GM23338 (cell line): Measurements from ENCODE around the gene PPP2R5E. TPM values are rescaled to one million over a fixed set of nuclear protein-coding genes. Genes with fewer than 3 reads are reported as not detected.

Experiments
- ATAC-seq: fragments of 200-7000 bp; cut with Tn5 transposase; 3 replicates; pipeline ENCODE4 v1.9.1; 2020
- DNase-seq: peaks from one replicate; pipeline ENCODE4 v3.0.0-alpha.2; 2015; ENCODE audit warnings: low spot score
- H2AFZ ChIP-seq: fragments of 200-600 bp; sonication (generic); 2 replicates; pipeline ENCODE4 v1.8.0; 2016; ENCODE audit warnings: antibody characterized with exemption, mild to moderate bottlenecking, moderate library complexity
- H3F3A ChIP-seq: fragments of 200-600 bp; sonication (generic); replicated peaks from 2 replicates; pipeline ENCODE4 v1.8.0; 2017; ENCODE audit warnings: antibody characterized with exemption, mixed run types, low read depth
- H3K27ac ChIP-seq: fragments of 200-600 bp; sonication (generic); 2 replicates; pipeline ENCODE4 v1.6.1; 2016; ENCODE audit warnings: low read depth
- H3K27me3 ChIP-seq: fragments of 200-600 bp; sonication (generic); 2 replicates; pipeline ENCODE4 v1.8.0; 2016; ENCODE audit warnings: mild to moderate bottlenecking, mixed run types, moderate library complexity; ENCODE audit not compliant: insufficient read depth
- H3K36me3 ChIP-seq: fragments of 200-600 bp; sonication (generic); 2 replicates; pipeline ENCODE4 v1.8.0; 2016; ENCODE audit warnings: mild to moderate bottlenecking; ENCODE audit not compliant: insufficient read depth
- H3K4me1 ChIP-seq: fragments of 200-600 bp; sonication (generic); 2 replicates; pipeline ENCODE4 v1.8.0; 2016; ENCODE audit warnings: mild to moderate bottlenecking, moderate library complexity; ENCODE audit not compliant: insufficient read depth
- H3K4me2 ChIP-seq: fragments of 200-600 bp; sonication (generic); 2 replicates; pipeline ENCODE4 v1.7.1; 2017; ENCODE audit warnings: mixed run types
- H3K4me3 ChIP-seq: fragments of 200-600 bp; sonication (generic); 2 replicates; pipeline ENCODE4 v1.6.1; 2016; ENCODE audit warnings: mixed run types
- H3K79me2 ChIP-seq: fragments of 200-600 bp; sonication (generic); replicated peaks from 2 replicates; pipeline ENCODE4 v1.8.0; 2017; ENCODE audit warnings: mild to moderate bottlenecking; ENCODE audit not compliant: insufficient read depth
- H3K9me2 ChIP-seq: fragments of 200-600 bp; sonication (generic); 2 replicates; pipeline ENCODE4 v1.8.0; 2017; ENCODE audit not compliant: insufficient read depth
- H4K20me1 ChIP-seq: fragments of 200-600 bp; sonication (generic); replicated peaks from 2 replicates; pipeline ENCODE4 v1.8.0; 2017; ENCODE audit warnings: mild to moderate bottlenecking; ENCODE audit not compliant: insufficient read depth
- H3K27ac Mint-ChIP-seq: 2 replicates; pipeline ENCODE4 v1.8.0; 2020; ENCODE audit warnings: inconsistent platforms, mild to moderate bottlenecking, moderate library complexity, mixed read lengths
- H3K27me3 Mint-ChIP-seq: 3 replicates; pipeline ENCODE4 v1.8.0; 2022; ENCODE audit warnings: low read depth, mild to moderate bottlenecking, moderate library complexity, mixed read lengths, inconsistent platforms; ENCODE audit not compliant: insufficient read depth, poor library complexity
- H3K36me3 Mint-ChIP-seq: 3 replicates; pipeline ENCODE4 v1.8.0; 2021; ENCODE audit warnings: low read depth, mild to moderate bottlenecking, inconsistent platforms, moderate library complexity, mixed read lengths
- H3K4me1 Mint-ChIP-seq: 3 replicates; pipeline ENCODE4 v1.8.0; 2020; ENCODE audit warnings: mild to moderate bottlenecking, inconsistent platforms, mixed read lengths
- H3K4me3 Mint-ChIP-seq: 3 replicates; pipeline ENCODE4 v1.8.0; 2021; ENCODE audit warnings: moderate library complexity, mild to moderate bottlenecking, inconsistent platforms, mixed read lengths
- H3K9me3 Mint-ChIP-seq: 3 replicates; pipeline ENCODE4 v1.8.0; 2020; ENCODE audit warnings: moderate library complexity, mild to moderate bottlenecking, inconsistent platforms, mixed read lengths
- CREB1 ChIP-seq: fragments of 250-450 bp; sonication (Bioruptor Pico); IDR thresholded peaks from 2 replicates; pipeline ENCODE4 v1.5.0; 2020; ENCODE audit warnings: low read depth, mild to moderate bottlenecking, moderate library complexity
- CTCF ChIP-seq, 2 experiments: fragments of 200-600 bp in 1 of 2; sonication (generic) in 1 of 2; conservative IDR thresholded peaks; 2 replicates each; pipeline versions ENCODE4 v1.5.1 to v1.6.1; 2016 to 2017; ENCODE audit warnings: antibody characterized with exemption in 2 of 2, low read depth in 2 of 2, mild to moderate bottlenecking in 2 of 2, moderate library complexity in 1 of 2
- ETS1 ChIP-seq: IDR thresholded peaks from 2 replicates; pipeline ENCODE4 v1.6.1; 2016; ENCODE audit warnings: antibody characterized with exemption
- EZH2 ChIP-seq: fragments of 200-600 bp; sonication (generic); IDR thresholded peaks from one replicate; pipeline ENCODE4 v1.8.0; 2017; ENCODE audit warnings: antibody characterized with exemption, mild to moderate bottlenecking, low read depth; ENCODE audit not compliant: unreplicated experiment
- EZH2phosphoT487 ChIP-seq: fragments of 200-600 bp; sonication (generic); IDR thresholded peaks from one replicate; pipeline ENCODE4 v1.8.1; 2018; ENCODE audit warnings: antibody characterized with exemption; ENCODE audit not compliant: unreplicated experiment
- JUNB ChIP-seq: IDR thresholded peaks from one replicate; pipeline ENCODE4 v1.6.1; 2016; ENCODE audit warnings: antibody characterized with exemption; ENCODE audit not compliant: unreplicated experiment
- NANOG ChIP-seq: IDR thresholded peaks from 2 replicates; pipeline ENCODE4 v1.6.1; 2016; ENCODE audit warnings: antibody characterized with exemption, borderline replicate concordance
- POLR2AphosphoS5 ChIP-seq: IDR thresholded peaks from 2 replicates; pipeline ENCODE4 v1.6.1; 2016; ENCODE audit warnings: antibody characterized with exemption, low read depth
- REST ChIP-seq: IDR thresholded peaks from one replicate; pipeline ENCODE4 v1.6.1; 2018; ENCODE audit warnings: antibody characterized with exemption; ENCODE audit not compliant: unreplicated experiment
- STAT1 ChIP-seq: IDR thresholded peaks from one replicate; pipeline ENCODE4 v1.6.1; 2016; ENCODE audit warnings: antibody characterized with exemption; ENCODE audit not compliant: unreplicated experiment
- ZNF114 ChIP-seq: fragments of 250-450 bp; sonication (Bioruptor Pico); IDR thresholded peaks from 2 replicates; pipeline ENCODE4 v1.5.0; 2020; ENCODE audit warnings: mild to moderate bottlenecking, moderate library complexity
- ZNF331 ChIP-seq: fragments of 250-450 bp; sonication (Bioruptor Pico); IDR thresholded peaks from 2 replicates; pipeline ENCODE4 v1.5.0; 2020; ENCODE audit warnings: low read depth, mild to moderate bottlenecking, moderate library complexity
- polyA plus RNA-seq: library from polyadenylated mRNA; unstranded; fragments of >200 nt; fragmentation: Nextera tagmentation; extraction: Ambion mirVana; gene quantifications from 2 replicates; pipeline ENCODE4 v1.2.1, GENCODE V29; 2016
- total RNA-seq: library from RNA; depleted of rRNA; stranded (reverse); fragments of >200 nt; shearing (Covaris generic); gene quantifications from 2 replicates; pipeline ENCODE4 v1.2.3, GENCODE V29; 2014

Gene PPP2R5E
- total and polyA plus RNA-seq, 2 experiments from 2014 or later: 40.9 to 45.5 TPM

- no peaks in the 10 kb centered on the region for H3F3A ChIP-seq
- Mint-ChIP-seq H3K9me3 (peaks cover 3% of the 10 kb centered on the region; the same call in 1 of the 3 replicates), H3K27me3 (peaks cover 5% of the 10 kb centered on the region), H3K4me3 (no peak overlapping the region), H3K27ac (peak overlapping the region; percentile 37), H3K4me1 (peaks cover 32% of the 10 kb centered on the region), H3K36me3 (peaks cover 3% of the 10 kb centered on the region; the same call in 1 of the 3 replicates)
- H3K4me1 ChIP-seq: peaks cover 18% of the 10 kb centered on the region
- no peak overlapping the region for H3K4me3 ChIP-seq
- peaks cover 15% of the 10 kb centered on the region; the same call in 1 of the 2 replicates for H4K20me1 ChIP-seq
- no peaks in the 10 kb centered on the region for H3K27me3 ChIP-seq
- no peak for DNase-seq
- ATAC-seq: no peak; the same call in 2 of the 3 replicates
- H3K27ac ChIP-seq: no peak overlapping the region
- no peaks in the 10 kb centered on the region for H3K9me2 ChIP-seq
- H2AFZ ChIP-seq: no peak overlapping the region
- H3K4me2 ChIP-seq: no peak overlapping the region
- no peak for TF ChIP-seq CREB1 (CRISPR knock-in tag)
- TF ChIP-seq STAT1: no peak
- TF ChIP-seq JUNB: no peak
- peak in 1 of 2 experiments; percentile 25; a peak in 1 of 4 replicates for TF ChIP-seq CTCF (conservative IDR thresholded peaks at IDR 0.05; ENCODE audit: low read depth in 2 of 2)
- no peaks in the 10 kb centered on the region for H3K36me3 ChIP-seq
- peaks cover 100% of the 10 kb centered on the region for H3K79me2 ChIP-seq
These were observed 59.9 kb downstream of the PPP2R5E start for GRCh38 chr14:63483315-63483714.

GRCh38 chr14:63480599-63480998 is 62.6 kb downstream of the PPP2R5E start:
- DNase-seq: no peak
- no peak overlapping the region for H3K27ac ChIP-seq
- H3K4me2 ChIP-seq: no peak overlapping the region
- peaks cover 3% of the 10 kb centered on the region; the same call in 1 of the 3 replicates for H3K36me3 Mint-ChIP-seq
- peaks cover 22% of the 10 kb centered on the region for H3K4me1 Mint-ChIP-seq
- no peaks in the 10 kb centered on the region for H3K9me2 ChIP-seq
- 0 out of 2 replicates have a peak, but pooled peaks cover 7% of the 10 kb centered on the region for H3K4me1 ChIP-seq
- H3K27ac Mint-ChIP-seq: peak overlapping the region; percentile 68
- ATAC-seq: no peak
- H3K4me3 Mint-ChIP-seq: no peak overlapping the region; the same call in 2 of the 3 replicates
- no peaks in the 10 kb centered on the region for H3K36me3 ChIP-seq
- peaks cover 14% of the 10 kb centered on the region for H4K20me1 ChIP-seq
- H3K27me3 Mint-ChIP-seq: peaks cover 3% of the 10 kb centered on the region
- no peaks in the 10 kb centered on the region for H3F3A ChIP-seq
- peaks cover 3% of the 10 kb centered on the region; the same call in 1 of the 3 replicates for H3K9me3 Mint-ChIP-seq
- H3K79me2 ChIP-seq: peaks cover 98% of the 10 kb centered on the region
- H2AFZ ChIP-seq: no peak overlapping the region
- H3K4me3 ChIP-seq: no peak overlapping the region
- no peaks in the 10 kb centered on the region for H3K27me3 ChIP-seq
- TF ChIP-seq EZH2: no peak
- no peak for TF ChIP-seq JUNB
- no peak for TF ChIP-seq ZNF331 (CRISPR knock-in tag)
- no peak for TF ChIP-seq POLR2AphosphoS5
- no peak for TF ChIP-seq ETS1
- TF ChIP-seq ZNF114 (CRISPR knock-in tag): no peak
- no peak for TF ChIP-seq NANOG
- TF ChIP-seq EZH2phosphoT487: no peak
- TF ChIP-seq CTCF (conservative IDR thresholded peaks at IDR 0.05; ENCODE audit: low read depth in 2 of 2): no peak
- no peak for TF ChIP-seq REST
- TF ChIP-seq STAT1: no peak
